EH (cell line): ENCODE results near the gene INSR.
A peak's percentile ranks its signal among the peaks of the same experiment; 100 is the strongest.
"Not testable (repeated sequence)": the region's sequence is repeated elsewhere in the genome, so short reads cannot be mapped to it uniquely, and the experiment has no call there.

ENCODE experiments used
- DNase-seq: peaks from one replicate; pipeline ENCODE4 v3.0.0-alpha.2; 2015; ENCODE audit warnings: low read depth

Gene INSR

DNA sequence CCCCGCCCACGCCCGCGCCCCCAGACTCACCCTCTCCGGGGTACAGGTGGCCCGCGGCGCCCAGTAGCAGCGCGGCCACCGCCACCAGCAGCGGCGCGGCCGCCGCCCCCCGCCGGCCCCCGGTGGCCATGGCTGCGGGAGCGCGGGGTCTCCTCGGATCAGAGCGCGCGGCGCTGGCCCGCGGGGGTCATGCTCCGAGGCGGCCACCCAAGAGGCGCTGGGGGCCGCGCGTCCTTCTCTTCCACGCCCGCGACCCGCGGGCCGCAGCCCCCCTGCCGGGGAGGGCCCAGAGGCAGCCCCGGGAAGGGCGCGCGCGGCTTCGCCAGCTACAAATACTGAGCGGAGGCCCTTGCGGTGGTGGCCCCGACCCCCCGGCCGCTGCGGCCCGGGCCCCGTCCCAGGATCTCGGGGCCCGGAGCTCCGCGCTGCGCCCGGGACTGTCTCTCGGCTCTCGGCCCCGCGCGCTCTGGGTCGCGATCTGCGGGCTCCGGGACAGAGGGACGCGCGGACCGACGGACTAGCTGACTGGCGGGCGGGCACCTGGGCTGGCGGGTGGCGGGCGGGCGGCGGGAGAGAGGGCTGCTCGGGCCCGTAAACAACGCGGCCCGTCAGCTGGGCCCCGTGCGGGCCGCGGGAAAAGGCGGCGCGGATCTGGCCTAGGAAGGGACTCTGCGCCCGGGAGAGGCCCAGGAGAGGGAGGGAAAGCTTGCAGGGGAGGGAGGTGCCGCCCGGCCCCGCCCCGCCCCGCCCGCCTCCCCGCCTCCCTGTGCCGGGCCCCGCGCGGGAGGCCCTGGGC is at the start of gene INSR:
INSR (minus strand) TSS at position 653 of the 796 bp plus-strand sequence; CDS start at position 130, 523 bp downstream.
- peak; percentile 89 for DNase-seq

- no peak for DNase-seq
Measured at GRCh38 chr19:7342143-7342542, 47.9 kb upstream of the INSR start.

DNA sequence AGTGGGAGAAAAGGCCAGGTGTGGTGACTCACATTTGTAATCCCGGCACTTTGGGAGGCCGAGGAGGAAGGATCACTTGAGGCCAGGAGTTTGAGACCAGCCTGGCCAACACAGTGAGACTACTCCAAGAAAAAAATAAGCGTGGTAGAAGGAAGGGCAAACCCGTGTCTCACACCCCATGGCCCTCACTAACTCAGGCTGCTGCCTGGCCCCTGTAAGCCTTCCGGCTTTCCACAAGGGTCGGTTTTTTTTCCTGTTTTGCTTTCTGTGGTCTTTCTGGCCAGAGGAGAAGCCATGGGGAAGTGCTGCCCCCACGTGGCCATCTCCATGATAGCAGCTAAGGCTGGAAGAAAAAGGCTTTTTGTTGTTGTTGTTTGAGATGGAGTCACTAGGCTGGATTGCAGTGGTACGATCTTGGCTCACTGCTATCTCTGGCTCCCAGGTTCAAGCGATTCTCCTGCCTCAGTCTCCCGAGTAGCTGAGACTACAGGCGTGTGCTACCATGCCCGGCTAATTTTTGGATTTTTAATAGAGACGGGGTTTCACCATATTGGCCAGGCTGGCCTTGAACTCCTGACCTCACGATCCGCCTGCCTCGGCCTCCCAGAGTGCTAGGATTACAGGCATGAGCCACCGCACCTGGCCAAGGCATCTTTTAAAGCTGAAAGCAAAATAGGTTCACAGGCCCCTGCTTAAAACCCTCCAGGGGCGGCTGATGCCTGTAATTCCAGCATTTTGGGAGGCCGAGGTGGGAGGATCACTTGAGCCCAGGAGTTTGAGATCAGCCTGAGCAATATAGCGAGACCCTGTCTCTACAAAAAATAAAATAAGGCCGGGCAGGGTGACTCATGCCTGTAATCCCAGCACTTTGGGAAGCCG is 47.0 kb upstream of the INSR start:
- peak; percentile 74 for DNase-seq

GRCh38 chr19:7337380-7338194 is 43.4 kb upstream of the INSR start:
- no peak for DNase-seq

DNA sequence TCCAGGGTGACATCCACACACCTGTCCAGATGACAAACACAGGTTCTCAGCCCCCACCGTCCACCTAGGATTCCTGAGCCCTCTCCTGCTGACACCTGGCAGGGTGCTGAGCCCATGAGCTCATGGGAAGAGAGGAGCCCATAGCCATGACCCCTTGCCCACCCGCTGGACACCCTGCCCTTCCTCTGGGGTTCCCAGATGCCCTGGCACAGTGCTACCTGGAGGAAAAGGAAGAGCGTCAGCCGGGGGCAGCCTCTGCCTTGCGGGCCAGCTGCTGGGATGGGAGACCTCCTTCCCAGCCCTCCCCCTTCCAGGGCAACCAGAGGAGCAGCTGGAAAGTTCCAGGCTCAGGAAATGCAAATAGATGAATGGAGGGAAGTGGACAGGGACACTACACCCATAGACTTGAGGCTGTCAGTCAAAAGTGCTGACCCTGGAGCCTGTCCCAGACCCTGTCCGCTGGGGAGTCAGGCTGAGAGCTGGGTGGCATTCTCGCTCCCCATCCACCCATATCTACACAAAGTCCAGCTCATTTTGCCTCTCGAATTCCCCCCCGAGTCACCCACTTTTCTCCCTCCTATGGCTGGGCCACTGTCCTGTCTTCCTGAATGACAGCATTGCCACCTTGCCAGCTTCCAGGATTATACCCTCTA is 42.2 kb upstream of the INSR start:
- DNase-seq, result no peak

DNA sequence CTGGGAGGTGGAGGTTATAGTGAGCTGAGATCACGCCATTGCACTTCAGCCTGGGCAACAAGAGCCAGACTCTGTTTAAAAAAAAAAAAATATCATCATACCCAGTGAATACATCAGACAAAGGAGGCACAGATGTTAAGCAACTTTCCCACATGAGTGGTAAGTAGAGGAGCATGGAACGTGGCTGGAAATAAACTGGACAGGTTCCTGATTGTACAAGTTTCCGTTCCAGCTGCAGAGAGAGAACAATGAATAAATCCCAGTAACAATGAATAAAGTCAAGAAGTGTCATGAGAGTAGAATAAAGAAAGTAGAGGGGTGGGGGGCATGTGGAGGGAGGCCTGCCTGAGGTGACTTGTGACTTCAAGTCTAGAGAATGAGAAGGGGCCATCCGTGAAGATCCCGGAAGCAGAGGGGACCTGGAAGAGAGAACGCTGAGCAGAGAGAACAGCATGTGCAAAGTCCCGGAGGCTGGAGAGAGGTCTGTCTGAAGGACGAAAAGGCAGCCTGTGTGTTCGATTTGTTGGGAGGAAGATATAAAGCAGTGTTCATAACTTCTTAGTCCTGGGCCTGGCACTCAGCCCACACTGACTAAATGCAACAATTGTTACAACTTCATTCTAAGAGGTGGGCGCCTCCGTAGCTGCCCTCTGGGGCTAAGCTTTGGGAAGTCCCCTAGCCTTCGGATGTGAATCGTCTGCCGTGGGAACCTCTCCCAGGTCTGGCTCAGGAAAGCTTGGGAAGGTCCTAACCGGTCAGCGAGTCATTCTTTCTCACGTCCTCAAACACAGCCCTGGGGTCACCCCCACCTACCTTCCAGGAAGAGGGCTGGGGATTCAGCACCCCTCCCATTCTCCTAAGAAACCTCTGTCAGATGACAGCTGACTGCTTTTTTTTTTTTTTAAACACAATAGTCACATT is 39.2 kb upstream of the INSR start:
- no peak for DNase-seq

DNA sequence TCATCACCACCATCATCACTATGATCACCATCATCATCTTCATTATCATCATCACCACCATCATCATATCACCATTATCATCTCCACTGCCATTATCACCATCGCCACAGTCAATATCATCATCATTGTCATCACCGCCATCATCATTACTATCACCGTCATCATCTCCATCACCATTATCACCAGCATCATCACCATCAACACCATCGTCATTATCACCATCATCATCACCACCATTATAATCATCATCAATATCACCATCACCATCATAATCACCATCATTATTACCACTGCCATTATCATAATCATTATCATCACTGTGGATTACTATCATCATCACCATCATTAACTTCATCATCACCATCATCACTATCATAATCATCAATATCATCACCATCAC is 37.2 kb upstream of the INSR start:
- no peak for DNase-seq

DNA sequence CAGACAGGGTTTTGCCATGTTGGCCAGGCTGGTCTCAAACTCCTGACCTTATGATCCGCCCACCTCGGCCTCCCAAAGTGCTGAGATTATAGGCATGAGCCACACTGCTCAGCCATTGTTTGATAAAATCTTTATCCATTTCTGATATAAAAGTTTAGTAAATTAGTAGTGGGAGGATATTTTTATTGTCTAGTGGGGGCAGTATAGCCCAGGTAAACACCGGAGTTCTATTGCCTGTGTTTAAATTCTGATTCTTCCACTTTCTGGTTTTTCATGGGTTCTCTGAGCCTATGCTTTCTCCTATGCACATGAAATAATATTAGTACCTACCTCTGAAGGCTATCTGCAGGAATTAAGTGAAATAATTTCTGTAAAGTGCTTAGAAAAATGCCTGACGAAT is 34.4 kb upstream of the INSR start:
- no peak for DNase-seq

DNA sequence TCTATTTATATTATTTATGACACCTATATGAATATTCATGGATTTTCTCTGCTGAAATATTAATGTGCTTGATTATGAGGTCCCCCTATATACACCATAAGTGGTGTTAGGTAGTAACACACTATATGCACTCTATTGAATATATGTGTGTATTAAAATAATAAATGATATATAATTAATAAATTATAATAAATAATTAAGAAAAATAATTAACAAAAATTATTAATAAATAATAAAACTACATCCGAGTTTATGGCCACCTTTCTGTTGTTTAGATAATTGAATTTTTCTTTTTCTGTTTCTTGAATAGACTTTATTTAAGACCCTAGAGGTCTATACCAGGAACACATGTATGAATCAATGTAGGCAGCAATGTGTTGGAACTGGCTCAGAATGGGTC is 33.6 kb upstream of the INSR start:
- DNase-seq, result no peak

DNA sequence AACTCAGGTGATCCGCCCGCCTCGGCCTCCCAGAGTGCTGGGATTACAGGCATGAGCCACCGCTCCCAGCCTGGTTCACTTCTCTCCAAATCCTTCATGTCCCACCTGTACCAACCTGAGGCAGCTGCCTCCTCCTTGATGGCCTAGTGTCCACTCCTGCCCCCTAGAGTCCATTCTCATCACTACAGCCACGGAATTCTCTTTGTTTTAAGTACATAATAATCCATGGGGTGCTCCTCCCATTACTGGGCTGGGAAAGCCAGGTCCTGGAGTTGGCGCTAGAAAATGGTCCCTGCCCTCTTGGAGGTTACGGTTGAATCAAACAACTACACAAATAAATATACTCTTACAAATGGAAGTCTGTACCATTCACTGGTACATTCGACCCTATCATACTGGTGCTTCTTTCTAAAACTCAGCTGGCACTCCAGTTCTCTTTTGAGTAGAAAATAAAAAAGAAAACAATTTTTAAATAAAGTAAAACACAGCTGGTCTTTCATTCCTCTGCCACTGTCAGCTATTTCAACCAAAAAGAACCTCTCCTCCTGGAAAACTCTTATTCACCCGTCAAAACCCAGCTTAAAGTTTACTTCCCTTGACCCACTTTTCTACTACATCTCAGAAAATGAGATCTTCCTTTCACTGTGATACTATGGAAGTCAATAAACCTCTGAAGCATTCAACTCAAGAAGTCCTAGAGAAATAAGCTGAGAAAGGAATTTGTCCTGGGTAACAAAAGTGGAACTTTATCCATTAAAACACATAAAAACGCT is 32.1 kb upstream of the INSR start:
- DNase-seq, result peak; percentile 36

DNA sequence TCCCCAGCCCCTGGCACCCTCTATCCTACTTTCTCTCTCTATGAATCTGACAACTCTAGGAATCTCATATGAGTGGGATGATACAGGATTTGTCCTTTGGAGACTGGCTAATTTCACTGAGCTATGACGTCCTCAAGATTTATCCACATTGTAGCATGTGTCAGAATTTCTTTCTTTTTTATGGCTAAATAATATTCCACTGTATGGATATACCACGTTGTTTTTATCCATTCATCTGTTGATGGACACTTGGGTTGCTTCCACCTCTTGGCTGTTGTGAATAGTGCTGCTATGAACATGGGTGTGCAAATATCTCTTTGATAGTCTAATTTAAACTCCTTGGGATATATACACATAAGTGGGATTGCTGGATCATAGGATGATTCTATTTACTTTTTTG is 24.0 kb upstream of the INSR start:
- no peak for DNase-seq

- no peak for DNase-seq
Measured at GRCh38 chr19:7312816-7313215, 18.6 kb upstream of the INSR start.

DNA sequence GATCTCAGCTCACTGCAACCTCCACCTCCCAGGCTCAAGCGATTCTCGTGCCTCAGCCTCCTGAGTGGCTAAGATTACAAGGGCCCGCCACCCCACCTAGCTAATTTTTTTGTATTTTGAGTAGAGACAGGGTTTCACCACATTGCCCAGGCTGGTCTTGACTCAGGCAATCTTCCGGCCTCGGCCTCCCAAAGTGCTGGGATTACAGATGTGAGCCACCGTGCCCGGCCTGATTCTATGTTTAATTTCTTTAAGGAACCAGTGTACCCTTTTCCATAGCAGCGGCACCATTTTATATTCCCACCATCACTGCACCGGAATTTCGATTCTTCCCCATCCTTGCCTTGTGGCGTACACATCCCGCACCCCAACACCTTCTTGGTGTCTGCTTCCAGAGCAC is 17.7 kb upstream of the INSR start:
- no peak for DNase-seq

GRCh38 chr19:7308327-7308726 is 14.1 kb upstream of the INSR start:
- DNase-seq, result not testable (repeated sequence)

DNA sequence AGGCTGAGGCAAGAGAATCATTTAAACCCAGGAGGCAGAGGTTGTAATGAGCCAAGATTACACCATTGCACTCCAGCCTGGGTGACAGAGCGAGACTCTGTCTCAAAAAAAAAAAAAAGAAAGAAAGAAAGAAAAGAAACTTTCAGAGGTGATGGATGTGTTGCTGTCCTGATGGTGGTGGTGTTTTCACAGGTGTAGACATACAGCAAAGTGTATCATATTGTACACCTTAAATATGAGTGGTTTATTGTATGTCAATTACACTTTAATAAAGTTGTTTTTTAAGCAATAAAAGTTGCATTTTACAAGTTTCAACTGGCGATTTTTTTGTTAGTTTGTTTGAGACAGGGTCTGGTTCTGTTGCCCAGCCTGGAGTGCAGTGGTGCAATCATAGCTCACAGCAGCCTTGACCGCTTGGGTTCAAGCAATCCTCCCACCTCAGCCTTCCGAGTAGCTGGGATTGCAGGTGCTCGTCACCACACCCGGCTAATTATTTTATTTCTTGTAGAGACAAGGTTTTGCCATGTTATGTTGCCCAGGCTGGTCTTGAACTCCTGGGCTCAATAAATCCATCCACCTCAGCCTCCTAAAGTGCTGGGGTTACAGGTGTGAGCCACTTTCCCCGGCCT is 13.5 kb upstream of the INSR start:
- DNase-seq, result no peak

- no peak for DNase-seq
Measured at GRCh38 chr19:7304200-7304599, 10.0 kb upstream of the INSR start.

GRCh38 chr19:7303470-7303869 is 9.3 kb upstream of the INSR start:
- DNase-seq, result no peak

- DNase-seq, result no peak
Measured at GRCh38 chr19:7301525-7301924, 7.3 kb upstream of the INSR start.

DNA sequence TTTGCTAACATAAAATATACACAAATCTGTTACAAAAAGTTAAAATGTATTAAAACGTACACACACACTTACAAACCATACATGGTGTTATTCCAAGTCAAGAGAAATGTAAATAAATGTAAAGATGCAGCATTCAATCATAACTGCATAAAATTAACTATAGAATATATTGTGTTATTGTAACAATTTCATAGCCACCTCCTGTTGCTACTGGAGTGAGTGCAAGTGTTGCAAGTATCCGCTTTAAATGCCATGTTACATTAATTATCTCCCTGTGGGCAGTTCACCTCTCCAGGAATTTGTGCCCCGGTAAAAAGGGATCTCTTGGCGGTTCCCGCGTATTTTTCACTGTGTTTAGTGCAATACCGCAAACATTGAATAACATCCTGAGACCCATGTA is 3.5 kb upstream of the INSR start:
- no peak for DNase-seq
